BE2C (cell line): Measurements from ENCODE around the gene CD59.

Experiments
- DNase-seq: peaks from one replicate; pipeline ENCODE4 v3.0.0-alpha.2; 2020
- H3K27me3 ChIP-seq: fragments of 250-450 bp; sonication (Bioruptor Pico); 2 replicates; pipeline ENCODE4 v1.5.1; 2020; ENCODE audit warnings: mild to moderate bottlenecking
- H3K36me3 ChIP-seq: fragments of 250-450 bp; sonication (Bioruptor Pico); 2 replicates; pipeline ENCODE4 v1.5.1; 2020; ENCODE audit warnings: mild to moderate bottlenecking
- H3K4me1 ChIP-seq: fragments of 250-450 bp; sonication (Bioruptor Pico); 2 replicates; pipeline ENCODE4 v1.5.1; 2020
- H3K4me3 ChIP-seq: 2 replicates; pipeline ENCODE4 v1.5.1; 2011; ENCODE audit warnings: low read depth, low read length
- H3K9me3 ChIP-seq: fragments of 250-450 bp; sonication (Bioruptor Pico); 2 replicates; pipeline ENCODE4 v1.5.1; 2020
- CTCF ChIP-seq: IDR thresholded peaks from 2 replicates; pipeline ENCODE4 v1.5.1; 2012; ENCODE audit warnings: mild to moderate bottlenecking, low read depth, low read length

Gene CD59

GRCh38 chr11:33775832-33776470, 39.7 kb upstream of the CD59 start:
- H3K36me3 ChIP-seq: no peaks in the 10 kb centered on the region
- H3K27me3 ChIP-seq: no peaks in the 10 kb centered on the region; the same call in 1 of the 2 replicates
- TF ChIP-seq CTCF: no peak
- no peaks in the 10 kb centered on the region for H3K9me3 ChIP-seq
- DNase-seq: no peak
- H3K4me3 ChIP-seq: no peak overlapping the region
- no peaks in the 10 kb centered on the region for H3K4me1 ChIP-seq

GRCh38 chr11:33775467-33775807, 39.2 kb upstream of the CD59 start:
- no peaks in the 10 kb centered on the region for H3K9me3 ChIP-seq
- no peak for DNase-seq
- H3K36me3 ChIP-seq: no peaks in the 10 kb centered on the region
- no peaks in the 10 kb centered on the region; the same call in 1 of the 2 replicates for H3K27me3 ChIP-seq
- TF ChIP-seq CTCF: no peak
- no peak overlapping the region for H3K4me3 ChIP-seq
- H3K4me1 ChIP-seq: no peaks in the 10 kb centered on the region

DNA sequence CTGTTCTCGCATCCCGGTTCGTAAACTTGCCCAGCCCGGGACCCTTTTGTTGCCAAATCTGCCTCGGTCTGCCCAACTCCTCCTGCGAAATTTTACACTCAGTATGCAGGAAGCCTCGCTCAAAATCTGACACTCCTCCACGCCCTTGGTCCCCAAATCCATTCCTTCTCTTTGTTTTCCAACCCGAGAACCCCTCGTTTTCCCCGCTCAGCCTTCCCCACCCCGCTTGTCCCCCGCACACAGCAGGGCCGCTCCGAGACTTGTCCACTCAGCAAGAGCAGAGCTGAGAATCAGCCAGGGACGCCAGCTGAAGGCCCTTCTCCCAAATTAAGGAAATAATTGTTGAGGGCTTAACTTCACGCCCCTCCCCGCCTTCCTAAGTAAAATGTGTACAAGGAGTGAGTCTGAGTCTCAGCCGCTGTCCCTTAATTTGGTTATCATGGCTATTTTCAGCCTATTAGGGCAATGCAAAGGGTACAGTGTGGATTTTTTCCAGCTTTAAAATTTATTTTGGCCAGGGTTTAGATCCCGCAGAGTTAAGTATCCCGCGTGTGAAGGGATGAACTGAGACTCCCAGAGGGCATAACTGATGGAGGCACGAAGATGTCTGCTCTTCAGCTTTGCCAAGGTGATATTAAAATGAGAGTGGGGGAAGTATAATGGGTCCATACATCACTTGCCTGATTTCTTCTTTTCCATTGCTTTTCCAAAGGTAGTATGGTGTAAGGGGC, 38.7 kb upstream of the CD59 start:
- no peak for TF ChIP-seq CTCF
- no peaks in the 10 kb centered on the region for H3K36me3 ChIP-seq
- H3K4me3 ChIP-seq: peak overlapping the region; percentile 60
- no peak for DNase-seq
- no peaks in the 10 kb centered on the region for H3K4me1 ChIP-seq
- no peaks in the 10 kb centered on the region for H3K9me3 ChIP-seq
- H3K27me3 ChIP-seq: no peaks in the 10 kb centered on the region; the same call in 1 of the 2 replicates

GRCh38 chr11:33773987-33774735, 37.9 kb upstream of the CD59 start, which contains the start of gene FBXO3:
FBXO3 (minus strand) TSS chr11:33774520; CDS start chr11:33774497, 23 bp downstream.
- Histone ChIP-seq H3K36me3 (no peaks in the 10 kb centered on the region), H3K4me3 (peak within 1 kb of the TSS; percentile 75), H3K27me3 (no peaks in the 10 kb centered on the region; the same call in 1 of the 2 replicates), H3K9me3 (no peaks in the 10 kb centered on the region), H3K4me1 (no peaks in the 10 kb centered on the region)
- no peak for TF ChIP-seq CTCF
- peak; percentile 84 for DNase-seq

- Histone ChIP-seq H3K27me3 (no peaks in the 10 kb centered on the region; the same call in 1 of the 2 replicates), H3K9me3 (no peaks in the 10 kb centered on the region), H3K4me1 (no peaks in the 10 kb centered on the region), H3K36me3 (no peaks in the 10 kb centered on the region), H3K4me3 (peak overlapping the region; percentile 75)
- no peak for TF ChIP-seq CTCF
- DNase-seq: no peak
These were observed 37.3 kb upstream of the CD59 start for GRCh38 chr11:33773404-33773986.
